SK-N-SH treated with all-trans-retinoic acid at 6 μM for 48 hours (cell line): ENCODE measurements around the gene SLC10A1.
"Not testable (repeated sequence)": the region's sequence is repeated elsewhere in the genome, so short reads cannot be mapped to it uniquely, and the experiment has no call there.

ENCODE experiments used
- ATAC-seq: fragments of 200-7000 bp; cut with Tn5 transposase; 3 replicates; pipeline ENCODE4 v1.9.1; 2020; ENCODE audit warnings: mild to moderate bottlenecking, moderate library complexity
- ARNTL ChIP-seq: fragments of 450-650 bp; formaldehyde crosslinking; IDR thresholded peaks from 2 replicates; pipeline ENCODE4 v1.5.0; 2020; ENCODE audit warnings: low read depth, mild to moderate bottlenecking, moderate library complexity, borderline replicate concordance
- CSDC2 ChIP-seq: fragments of 250-450 bp; sonication (Bioruptor Pico); IDR thresholded peaks from 2 replicates; pipeline ENCODE4 v1.5.0; 2020; ENCODE audit warnings: mild to moderate bottlenecking, moderate library complexity
- ESRRG ChIP-seq: fragments of 250-450 bp; sonication (Bioruptor Pico); IDR thresholded peaks from 2 replicates; pipeline ENCODE4 v1.6.1; 2021; ENCODE audit warnings: mild to moderate bottlenecking
- GLIS3 ChIP-seq: fragments of 250-450 bp; sonication (Bioruptor Pico); IDR thresholded peaks from 2 replicates; pipeline ENCODE4 v1.5.0; 2020; ENCODE audit warnings: mild to moderate bottlenecking, moderate library complexity
- ISL1 ChIP-seq: fragments of 250-450 bp; sonication (Bioruptor Pico); IDR thresholded peaks from 2 replicates; pipeline ENCODE4 v2.1.2; 2022; ENCODE audit warnings: mild to moderate bottlenecking, moderate library complexity
- OSR1 ChIP-seq: fragments of 250-450 bp; sonication (Bioruptor Pico); IDR thresholded peaks from 2 replicates; pipeline ENCODE4 v1.8.0; 2022; ENCODE audit warnings: moderate library complexity, mild to moderate bottlenecking, inconsistent platforms
- PPARA ChIP-seq: fragments of 250-450 bp; sonication (Bioruptor Pico); IDR thresholded peaks from 2 replicates; pipeline ENCODE4 v1.5.0; 2020; ENCODE audit warnings: mild to moderate bottlenecking, borderline replicate concordance
- RARB ChIP-seq: fragments of 250-450 bp; sonication (Bioruptor Pico); IDR thresholded peaks from 2 replicates; pipeline ENCODE4 v1.8.0; 2021; ENCODE audit warnings: mild to moderate bottlenecking, moderate library complexity
- SNAI2 ChIP-seq: fragments of 250-450 bp; sonication (Bioruptor Pico); IDR thresholded peaks from 2 replicates; pipeline ENCODE4 v1.5.0; 2020; ENCODE audit warnings: mild to moderate bottlenecking, moderate library complexity
- TCF4 ChIP-seq: fragments of 250-450 bp; sonication (Bioruptor Pico); IDR thresholded peaks from 2 replicates; pipeline ENCODE4 v1.8.0; 2021; ENCODE audit warnings: mild to moderate bottlenecking, moderate library complexity, borderline replicate concordance
- TOX ChIP-seq: fragments of 250-450 bp; sonication (Bioruptor Pico); IDR thresholded peaks from 2 replicates; pipeline ENCODE4 v1.8.0; 2021; ENCODE audit warnings: mild to moderate bottlenecking, moderate library complexity, borderline replicate concordance
- ZC3H10 ChIP-seq: fragments of 250-450 bp; sonication (Bioruptor Pico); IDR thresholded peaks from 2 replicates; pipeline ENCODE4 v1.5.1; 2021; ENCODE audit warnings: mild to moderate bottlenecking, moderate library complexity
- ZFP3 ChIP-seq: fragments of 250-450 bp; sonication (Bioruptor Pico); IDR thresholded peaks from 2 replicates; pipeline ENCODE4 v1.5.0; 2020; ENCODE audit warnings: mild to moderate bottlenecking, moderate library complexity
- ZFP30 ChIP-seq: fragments of 450-650 bp; formaldehyde crosslinking; IDR thresholded peaks from 2 replicates; pipeline ENCODE4 v1.5.0; 2022; ENCODE audit warnings: mild to moderate bottlenecking, moderate library complexity
- ZNF565 ChIP-seq: fragments of 450-650 bp; formaldehyde crosslinking; conservative IDR thresholded peaks from 2 replicates; pipeline ENCODE4 v1.5.0; 2020; ENCODE audit warnings: low read depth, mild to moderate bottlenecking, moderate library complexity
- ZNF70 ChIP-seq: fragments of 450-650 bp; formaldehyde crosslinking; IDR thresholded peaks from 2 replicates; pipeline ENCODE4 v1.5.0; 2020; ENCODE audit warnings: mild to moderate bottlenecking, moderate library complexity
- TF ChIP-seq, protein P1 (sequence below): fragments of 250-450 bp; sonication (Bioruptor Pico); IDR thresholded peaks from 2 replicates; pipeline ENCODE4 v1.8.0; 2021; ENCODE audit warnings: low read depth, mild to moderate bottlenecking, moderate library complexity, borderline replicate concordance
- TF ChIP-seq, protein P2 (sequence below): fragments of 250-450 bp; sonication (Bioruptor Pico); IDR thresholded peaks from 2 replicates; pipeline ENCODE4 v1.8.0; 2020; ENCODE audit warnings: mild to moderate bottlenecking, moderate library complexity, borderline replicate concordance
- TF ChIP-seq, protein P3 (sequence below): fragments of 250-450 bp; sonication (Bioruptor Pico); IDR thresholded peaks from 2 replicates; pipeline ENCODE4 v1.5.0; 2020; ENCODE audit warnings: mild to moderate bottlenecking, moderate library complexity
- TF ChIP-seq, protein P4 (sequence below): fragments of 250-450 bp; sonication (Bioruptor Pico); IDR thresholded peaks from 2 replicates; pipeline ENCODE4 v1.5.1; 2021; ENCODE audit warnings: mild to moderate bottlenecking, moderate library complexity

Gene SLC10A1

DNA sequence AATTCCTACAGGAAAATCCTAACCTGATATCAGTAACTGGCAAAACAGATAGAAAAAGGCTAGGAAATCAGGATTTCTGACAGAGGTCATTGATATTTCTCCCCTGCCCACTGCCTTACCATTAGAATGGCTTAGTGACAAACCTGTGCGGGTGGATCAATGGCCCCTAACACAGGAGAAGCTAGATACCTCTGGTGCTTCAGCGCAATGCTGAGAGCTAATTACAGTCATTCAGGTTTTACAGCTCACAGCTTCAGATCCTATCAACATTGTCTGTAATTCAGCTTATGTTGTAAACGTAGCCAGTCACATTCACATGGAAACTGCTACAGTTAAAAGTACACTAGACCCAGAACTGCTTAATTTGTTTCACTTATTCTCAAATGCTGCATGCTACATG is 17.4 kb upstream of the SLC10A1 start:
- TF ChIP-seq ZFP3 (CRISPR knock-in tag) (no peak), ZC3H10 (CRISPR knock-in tag) (no peak)
- TF ChIP-seq, protein P1, sequence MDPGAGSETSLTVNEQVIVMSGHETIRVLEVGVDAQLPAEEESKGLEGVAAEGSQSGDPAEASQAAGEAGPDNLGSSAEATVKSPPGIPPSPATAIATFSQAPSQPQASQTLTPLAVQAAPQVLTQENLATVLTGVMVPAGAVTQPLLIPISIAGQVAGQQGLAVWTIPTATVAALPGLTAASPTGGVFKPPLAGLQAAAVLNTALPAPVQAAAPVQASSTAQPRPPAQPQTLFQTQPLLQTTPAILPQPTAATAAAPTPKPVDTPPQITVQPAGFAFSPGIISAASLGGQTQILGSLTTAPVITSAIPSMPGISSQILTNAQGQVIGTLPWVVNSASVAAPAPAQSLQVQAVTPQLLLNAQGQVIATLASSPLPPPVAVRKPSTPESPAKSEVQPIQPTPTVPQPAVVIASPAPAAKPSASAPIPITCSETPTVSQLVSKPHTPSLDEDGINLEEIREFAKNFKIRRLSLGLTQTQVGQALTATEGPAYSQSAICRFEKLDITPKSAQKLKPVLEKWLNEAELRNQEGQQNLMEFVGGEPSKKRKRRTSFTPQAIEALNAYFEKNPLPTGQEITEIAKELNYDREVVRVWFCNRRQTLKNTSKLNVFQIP, result no peak
- TF ChIP-seq, all 23 proteins: peak for 0
- no peak for ATAC-seq

DNA sequence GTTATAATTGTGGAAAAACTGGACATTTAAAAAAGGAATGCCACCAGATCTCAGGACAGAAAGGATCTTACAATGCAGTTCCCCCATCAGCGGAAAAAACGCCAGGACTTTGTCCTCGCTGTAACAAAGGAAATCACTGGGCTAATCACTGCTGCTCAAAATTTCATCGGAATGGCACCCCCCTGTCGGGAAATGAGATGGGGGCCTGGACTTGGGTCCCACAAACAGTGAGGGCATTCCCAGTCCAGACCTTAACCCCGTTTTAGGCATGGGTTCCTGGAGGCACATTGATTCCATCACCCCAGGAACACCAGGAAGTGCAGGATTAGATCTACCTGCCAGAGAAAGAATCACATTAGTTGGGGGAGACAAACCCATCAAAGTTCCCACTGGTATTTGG is 16.3 kb upstream of the SLC10A1 start:
- ATAC-seq, result not testable (repeated sequence)

DNA sequence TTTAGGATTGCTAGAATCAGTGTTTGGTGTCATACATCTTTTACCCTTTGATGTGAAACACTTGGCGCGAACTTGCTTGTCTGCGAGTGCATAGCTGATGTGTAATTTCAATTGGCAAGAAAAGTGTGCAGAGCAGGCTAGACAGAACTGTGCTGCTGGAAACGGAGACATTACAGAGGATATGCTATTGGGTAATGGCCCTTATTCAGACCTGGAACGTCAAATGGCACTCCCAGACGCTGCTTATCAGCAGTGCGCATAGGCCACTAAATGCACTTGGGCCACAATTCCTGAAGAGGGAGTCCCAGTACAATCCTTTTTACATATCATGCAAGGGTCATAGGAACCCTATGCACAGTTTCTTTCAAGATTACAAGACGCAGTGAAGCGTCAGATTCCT is 15.7 kb upstream of the SLC10A1 start:
- no peak for ATAC-seq

DNA sequence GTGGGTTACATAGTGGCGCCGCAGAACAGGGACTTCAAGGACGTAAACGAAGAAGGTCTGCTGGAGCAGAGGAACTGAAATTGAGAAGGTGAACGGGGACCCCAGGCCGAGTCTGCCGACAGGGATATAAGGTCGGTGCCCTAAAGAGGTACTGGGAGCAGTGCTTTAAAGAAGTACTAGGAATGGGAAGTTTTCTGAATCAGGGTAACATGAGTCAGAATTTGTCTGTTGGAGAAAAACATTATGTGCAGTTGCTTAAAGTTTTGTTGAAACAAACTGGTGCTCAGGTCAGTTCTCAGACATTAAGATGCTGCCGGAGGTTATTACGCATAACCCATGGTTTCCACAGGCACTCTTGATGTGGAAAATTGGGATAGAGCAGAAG is 14.8 kb upstream of the SLC10A1 start:
- ATAC-seq, result no peak
- no peak for TF ChIP-seq RARB (CRISPR knock-in tag)

More for the DNA sequence above, 15.7 kb upstream of the SLC10A1 start:
- TF ChIP-seq TOX (CRISPR knock-in tag) (no peak), ZNF70 (CRISPR knock-in tag) (no peak), ISL1 (CRISPR knock-in tag) (no peak), CSDC2 (CRISPR knock-in tag) (no peak), TCF4 (CRISPR knock-in tag) (no peak), RARB (CRISPR knock-in tag) (no peak)
- TF ChIP-seq, protein P2, sequence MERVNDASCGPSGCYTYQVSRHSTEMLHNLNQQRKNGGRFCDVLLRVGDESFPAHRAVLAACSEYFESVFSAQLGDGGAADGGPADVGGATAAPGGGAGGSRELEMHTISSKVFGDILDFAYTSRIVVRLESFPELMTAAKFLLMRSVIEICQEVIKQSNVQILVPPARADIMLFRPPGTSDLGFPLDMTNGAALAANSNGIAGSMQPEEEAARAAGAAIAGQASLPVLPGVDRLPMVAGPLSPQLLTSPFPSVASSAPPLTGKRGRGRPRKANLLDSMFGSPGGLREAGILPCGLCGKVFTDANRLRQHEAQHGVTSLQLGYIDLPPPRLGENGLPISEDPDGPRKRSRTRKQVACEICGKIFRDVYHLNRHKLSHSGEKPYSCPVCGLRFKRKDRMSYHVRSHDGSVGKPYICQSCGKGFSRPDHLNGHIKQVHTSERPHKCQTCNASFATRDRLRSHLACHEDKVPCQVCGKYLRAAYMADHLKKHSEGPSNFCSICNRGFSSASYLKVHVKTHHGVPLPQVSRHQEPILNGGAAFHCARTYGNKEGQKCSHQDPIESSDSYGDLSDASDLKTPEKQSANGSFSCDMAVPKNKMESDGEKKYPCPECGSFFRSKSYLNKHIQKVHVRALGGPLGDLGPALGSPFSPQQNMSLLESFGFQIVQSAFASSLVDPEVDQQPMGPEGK, result no peak

DNA sequence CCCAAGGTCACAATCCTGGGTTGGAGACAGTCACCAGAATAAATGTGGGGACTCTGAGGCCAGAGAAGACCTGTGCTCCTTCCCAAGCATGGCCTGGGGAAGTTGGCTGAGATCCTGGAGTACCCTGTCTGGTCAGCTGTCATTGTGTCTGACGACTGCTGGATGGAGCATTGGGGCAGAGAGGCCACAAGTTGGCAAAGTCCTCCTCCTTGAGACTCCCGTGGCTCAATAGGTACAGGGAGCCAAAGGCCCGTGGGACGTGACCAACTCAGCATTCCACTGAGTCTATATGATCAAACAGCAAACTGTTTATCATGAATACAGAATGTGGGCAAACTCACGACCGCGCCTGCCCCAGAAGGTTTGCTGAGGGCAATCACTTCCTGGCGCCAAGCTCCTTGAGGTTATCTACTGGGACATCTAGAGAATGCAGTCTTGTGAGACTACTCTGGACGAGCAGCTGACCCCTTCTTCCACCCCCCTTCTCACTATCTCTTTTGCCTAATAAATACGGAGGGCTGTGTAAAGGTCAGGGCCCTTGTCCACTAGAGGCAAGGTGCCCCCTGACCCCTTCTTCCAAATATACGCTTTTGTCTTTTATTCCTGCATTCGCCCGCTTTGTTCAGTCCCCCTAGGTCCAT is 14.3 kb upstream of the SLC10A1 start:
- no peak for ATAC-seq
- TF ChIP-seq GLIS3 (no peak), ARNTL (CRISPR knock-in tag) (no peak), PPARA (no peak)

DNA sequence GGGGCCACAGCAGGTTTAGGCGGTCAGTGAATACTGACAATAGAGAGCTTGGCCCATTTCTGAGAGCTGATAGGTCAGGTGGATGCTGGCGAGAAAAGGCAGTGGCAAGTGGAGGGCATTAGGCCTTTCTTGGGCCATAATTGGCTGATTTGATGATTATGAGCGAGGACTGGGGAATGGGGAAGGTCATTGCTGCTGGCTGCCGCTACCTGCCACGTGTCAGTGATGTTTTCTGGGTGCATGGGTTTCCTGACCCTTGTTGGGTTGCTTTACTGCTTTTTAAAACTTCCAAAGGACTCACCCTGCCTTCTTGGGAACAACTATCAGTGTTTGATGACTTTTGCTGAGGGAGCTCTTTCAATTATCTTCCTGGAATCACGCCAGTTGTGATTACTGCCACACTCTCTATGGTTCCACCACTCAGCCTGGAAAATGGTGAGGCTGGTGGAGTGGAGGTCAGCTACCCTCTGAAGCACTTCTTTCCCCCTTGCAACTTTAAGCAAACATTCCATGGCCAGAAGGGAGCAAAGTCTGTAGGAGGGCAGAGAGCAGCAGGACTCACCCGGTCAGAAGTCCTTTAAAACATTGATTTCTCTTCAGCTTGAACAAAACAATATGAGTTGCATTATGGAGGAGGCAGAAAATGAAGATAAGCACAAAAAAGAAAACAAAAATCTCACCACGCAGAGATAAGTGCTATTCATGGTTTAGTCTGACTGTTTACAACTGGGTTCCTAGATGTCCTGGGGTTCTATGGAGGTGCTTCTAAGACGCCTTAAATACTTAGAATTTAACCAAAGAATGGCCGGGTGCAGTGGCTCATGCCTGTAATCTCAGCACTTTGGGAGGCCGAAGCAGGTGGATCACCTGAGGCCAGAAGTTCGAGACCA is 12.1 kb upstream of the SLC10A1 start:
- no peak for ATAC-seq
- TF ChIP-seq ZNF565, result no peak
- TF ChIP-seq, all 23 proteins: peak for 0

DNA sequence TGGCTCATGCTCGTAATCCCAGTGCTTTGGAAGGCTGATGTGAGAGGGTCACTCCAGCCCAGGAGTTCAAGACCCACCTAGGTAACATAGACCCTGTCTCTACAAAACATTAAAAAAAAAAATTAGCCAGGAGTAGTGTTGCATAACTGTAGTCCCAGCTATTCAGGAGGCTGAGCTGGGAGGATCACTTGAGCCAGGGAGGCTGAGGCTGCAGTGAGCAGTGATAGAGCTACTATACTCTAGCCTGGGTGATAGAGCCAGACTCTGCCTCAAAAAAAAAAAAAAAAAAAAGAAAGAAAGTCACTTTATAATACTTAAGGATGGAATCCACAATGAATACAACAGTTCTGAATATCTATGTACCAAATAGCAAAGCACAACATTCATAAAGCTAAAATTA is 10.2 kb upstream of the SLC10A1 start:
- ATAC-seq, result no peak
- TF ChIP-seq OSR1 (CRISPR knock-in tag), result no peak
- TF ChIP-seq ARNTL (CRISPR knock-in tag), result no peak
- TF ChIP-seq PPARA, result no peak
- TF ChIP-seq, protein P2, result no peak
- TF ChIP-seq ZNF70 (CRISPR knock-in tag), result no peak
- TF ChIP-seq ZC3H10 (CRISPR knock-in tag), result no peak
- TF ChIP-seq, protein P3, sequence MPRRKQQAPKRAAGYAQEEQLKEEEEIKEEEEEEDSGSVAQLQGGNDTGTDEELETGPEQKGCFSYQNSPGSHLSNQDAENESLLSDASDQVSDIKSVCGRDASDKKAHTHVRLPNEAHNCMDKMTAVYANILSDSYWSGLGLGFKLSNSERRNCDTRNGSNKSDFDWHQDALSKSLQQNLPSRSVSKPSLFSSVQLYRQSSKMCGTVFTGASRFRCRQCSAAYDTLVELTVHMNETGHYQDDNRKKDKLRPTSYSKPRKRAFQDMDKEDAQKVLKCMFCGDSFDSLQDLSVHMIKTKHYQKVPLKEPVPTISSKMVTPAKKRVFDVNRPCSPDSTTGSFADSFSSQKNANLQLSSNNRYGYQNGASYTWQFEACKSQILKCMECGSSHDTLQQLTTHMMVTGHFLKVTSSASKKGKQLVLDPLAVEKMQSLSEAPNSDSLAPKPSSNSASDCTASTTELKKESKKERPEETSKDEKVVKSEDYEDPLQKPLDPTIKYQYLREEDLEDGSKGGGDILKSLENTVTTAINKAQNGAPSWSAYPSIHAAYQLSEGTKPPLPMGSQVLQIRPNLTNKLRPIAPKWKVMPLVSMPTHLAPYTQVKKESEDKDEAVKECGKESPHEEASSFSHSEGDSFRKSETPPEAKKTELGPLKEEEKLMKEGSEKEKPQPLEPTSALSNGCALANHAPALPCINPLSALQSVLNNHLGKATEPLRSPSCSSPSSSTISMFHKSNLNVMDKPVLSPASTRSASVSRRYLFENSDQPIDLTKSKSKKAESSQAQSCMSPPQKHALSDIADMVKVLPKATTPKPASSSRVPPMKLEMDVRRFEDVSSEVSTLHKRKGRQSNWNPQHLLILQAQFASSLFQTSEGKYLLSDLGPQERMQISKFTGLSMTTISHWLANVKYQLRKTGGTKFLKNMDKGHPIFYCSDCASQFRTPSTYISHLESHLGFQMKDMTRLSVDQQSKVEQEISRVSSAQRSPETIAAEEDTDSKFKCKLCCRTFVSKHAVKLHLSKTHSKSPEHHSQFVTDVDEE (CRISPR knock-in tag), result no peak
- no peak for TF ChIP-seq TOX (CRISPR knock-in tag)
- TF ChIP-seq SNAI2 (CRISPR knock-in tag), result no peak
- no peak for TF ChIP-seq GLIS3
- no peak for TF ChIP-seq ESRRG (CRISPR knock-in tag)
- TF ChIP-seq, protein P4, sequence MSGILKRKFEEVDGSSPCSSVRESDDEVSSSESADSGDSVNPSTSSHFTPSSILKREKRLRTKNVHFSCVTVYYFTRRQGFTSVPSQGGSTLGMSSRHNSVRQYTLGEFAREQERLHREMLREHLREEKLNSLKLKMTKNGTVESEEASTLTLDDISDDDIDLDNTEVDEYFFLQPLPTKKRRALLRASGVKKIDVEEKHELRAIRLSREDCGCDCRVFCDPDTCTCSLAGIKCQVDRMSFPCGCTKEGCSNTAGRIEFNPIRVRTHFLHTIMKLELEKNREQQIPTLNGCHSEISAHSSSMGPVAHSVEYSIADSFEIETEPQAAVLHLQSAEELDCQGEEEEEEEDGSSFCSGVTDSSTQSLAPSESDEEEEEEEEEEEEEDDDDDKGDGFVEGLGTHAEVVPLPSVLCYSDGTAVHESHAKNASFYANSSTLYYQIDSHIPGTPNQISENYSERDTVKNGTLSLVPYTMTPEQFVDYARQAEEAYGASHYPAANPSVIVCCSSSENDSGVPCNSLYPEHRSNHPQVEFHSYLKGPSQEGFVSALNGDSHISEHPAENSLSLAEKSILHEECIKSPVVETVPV (CRISPR knock-in tag), result no peak
- TF ChIP-seq ZFP30 (CRISPR knock-in tag), result no peak
- TF ChIP-seq RARB (CRISPR knock-in tag), result no peak
